GM23248 (cell line): ENCODE data around the gene TRIM65. TPM values are rescaled to one million over a fixed set of nuclear protein-coding genes. Genes with fewer than 3 reads are reported as not detected.

Experiments
- DNase-seq: peaks from one replicate; pipeline ENCODE4 v3.0.0-alpha.2; 2015
- H2AFZ ChIP-seq: fragments of 200-600 bp; sonication (generic); 2 replicates; pipeline ENCODE4 v1.6.1; 2016; ENCODE audit warnings: antibody characterized with exemption
- H3F3A ChIP-seq: fragments of 200-600 bp; sonication (generic); 2 replicates; pipeline ENCODE4 v1.6.1; 2016; ENCODE audit warnings: mild to moderate bottlenecking, antibody characterized with exemption, mixed run types; ENCODE audit not compliant: insufficient read depth
- H3K27ac ChIP-seq: fragments of 200-600 bp; sonication (generic); 2 replicates; pipeline ENCODE4 v1.5.1; 2016; ENCODE audit warnings: mild to moderate bottlenecking
- H3K27me3 ChIP-seq: fragments of 200-600 bp; sonication (generic); replicated peaks from 2 replicates; pipeline ENCODE4 v1.6.1; 2016; ENCODE audit warnings: mild to moderate bottlenecking; ENCODE audit not compliant: insufficient read depth
- H3K36me3 ChIP-seq: fragments of 200-600 bp; sonication (generic); 2 replicates; pipeline ENCODE4 v1.6.1; 2016; ENCODE audit warnings: low read depth, mild to moderate bottlenecking
- H3K4me1 ChIP-seq: fragments of 200-600 bp; sonication (generic); 2 replicates; pipeline ENCODE4 v1.6.1; 2016; ENCODE audit warnings: mild to moderate bottlenecking; ENCODE audit not compliant: insufficient read depth
- H3K4me2 ChIP-seq: fragments of 200-600 bp; sonication (generic); one replicate; pipeline ENCODE4 v1.6.1; 2016; ENCODE audit warnings: mild to moderate bottlenecking; ENCODE audit not compliant: unreplicated experiment
- H3K4me3 ChIP-seq: fragments of 200-600 bp; sonication (generic); 2 replicates; pipeline ENCODE4 v1.5.1; 2016; ENCODE audit warnings: mild to moderate bottlenecking
- H3K79me2 ChIP-seq: fragments of 200-600 bp; sonication (generic); 2 replicates; pipeline ENCODE4 v1.6.1; 2016; ENCODE audit warnings: mild to moderate bottlenecking; ENCODE audit not compliant: insufficient read depth
- H3K9ac ChIP-seq: fragments of 200-600 bp; sonication (generic); 2 replicates; pipeline ENCODE4 v1.6.1; 2016; ENCODE audit warnings: mild to moderate bottlenecking
- H3K9me2 ChIP-seq: fragments of 200-600 bp; sonication (generic); 2 replicates; pipeline ENCODE4 v1.6.1; 2016; ENCODE audit warnings: mixed run types, mild to moderate bottlenecking, moderate library complexity; ENCODE audit not compliant: insufficient read depth
- H3K9me3 ChIP-seq: fragments of 200-600 bp; sonication (generic); one replicate; pipeline ENCODE4 v1.6.1; 2017; ENCODE audit warnings: low read depth
- H4K20me1 ChIP-seq: fragments of 200-600 bp; sonication (generic); 2 replicates; pipeline ENCODE4 v1.6.0; 2016; ENCODE audit not compliant: insufficient read depth
- EZH2 ChIP-seq: fragments of 200-600 bp; sonication (generic); IDR thresholded peaks from 2 replicates; pipeline ENCODE4 v1.6.1; 2018; ENCODE audit warnings: antibody characterized with exemption, mild to moderate bottlenecking; ENCODE audit not compliant: insufficient read depth, poor library complexity, severe bottlenecking
- EZH2phosphoT487 ChIP-seq: fragments of 200-600 bp; sonication (generic); IDR thresholded peaks from 2 replicates; pipeline ENCODE4 v1.6.1; 2018; ENCODE audit warnings: antibody characterized with exemption, moderate library complexity, mild to moderate bottlenecking, low read depth; ENCODE audit not compliant: insufficient read depth
- WGBS, 2 experiments: methylation state at CpG; one replicate each; pipeline ENCODE4 v1.1.6; 2015 to 2017; ENCODE audit warnings: low lambda C conversion rate in 2 of 2, low coverage in 1 of 2; ENCODE audit errors: missing lambda C conversion rate in 2 of 2; 5-methylcytosine and 5-hydroxymethylcytosine counted together
- in situ Hi-C: fragments of 300-500 bp; cut with MboI; formaldehyde crosslinking; loops from 2 replicates; pipeline ENCODE4 v1.15.0; 2020
- polyA plus RNA-seq: library from polyadenylated mRNA; unstranded; fragments of >200 nt; fragmentation: Nextera tagmentation; extraction: Ambion mirVana; gene quantifications from 2 replicates; pipeline ENCODE4 v1.2.1, GENCODE V29; 2016
- total RNA-seq: library from RNA; depleted of rRNA; stranded (reverse); fragments of >200 nt; shearing (Covaris generic); gene quantifications from 2 replicates; pipeline ENCODE4 v1.2.3, GENCODE V29; 2014

TRIM65 gene
- total and polyA plus RNA-seq, 2 experiments from 2014 or later = 9.9 to 25.7 TPM

DNA sequence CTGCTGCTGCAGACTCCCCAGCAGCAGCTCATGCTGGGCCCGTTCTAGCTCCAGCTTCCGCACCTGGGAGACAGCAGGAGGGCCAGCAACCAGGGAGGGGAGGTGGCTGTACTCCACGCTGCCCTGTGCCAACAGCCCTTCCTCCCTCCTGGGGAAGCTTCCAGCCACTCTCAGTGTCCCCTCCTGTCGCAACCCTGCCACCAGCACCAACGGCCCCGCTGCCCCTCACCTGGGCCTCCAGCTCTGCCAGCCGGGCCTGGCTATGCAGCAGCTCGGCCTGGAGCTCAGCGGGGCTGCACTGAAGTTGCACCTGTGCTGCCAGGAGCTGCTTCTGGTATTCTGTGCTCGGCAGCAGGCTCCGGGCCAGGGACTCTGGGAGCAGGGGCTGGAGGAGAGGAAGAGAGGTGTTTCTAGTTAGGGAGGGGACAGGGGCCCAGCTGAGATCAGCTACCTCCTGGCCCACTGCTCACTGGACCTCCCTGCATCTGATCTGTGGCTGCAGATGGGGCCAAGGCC is 23.4 kb upstream of the TRIM65 start:
- no peak for TF ChIP-seq EZH2
- TF ChIP-seq EZH2phosphoT487 = no peak
- Histone ChIP-seq H3K4me2 (no peak overlapping the region), H3K9me3 (no peaks in the 10 kb centered on the region), H3K79me2 (no peaks in the 10 kb centered on the region), H3K36me3 (no peaks in the 10 kb centered on the region; the same call in 1 of the 2 replicates), H3K9ac (no peak overlapping the region), H3K4me1 (no peaks in the 10 kb centered on the region), H2AFZ (no peak overlapping the region), H3K27ac (no peak overlapping the region), H3F3A (no peaks in the 10 kb centered on the region), H4K20me1 (no peaks in the 10 kb centered on the region), H3K9me2 (no peaks in the 10 kb centered on the region), H3K4me3 (no peak overlapping the region), H3K27me3 (no peaks in the 10 kb centered on the region)
- whole genome bisulfite sequencing, 2 experiments = 75 to 79% methylated on average over 9 to 11 of the region's 11 CpGs
- no peak for DNase-seq
- in situ Hi-C loops = loop anchor here (25.0 kb wide), 1 partner anchor 367 kb away; no protein-coding TSS in a partner anchor

- Histone ChIP-seq H3K4me2 (no peak overlapping the region), H3K27me3 (no peaks in the 10 kb centered on the region), H3K9me3 (no peaks in the 10 kb centered on the region), H3K4me1 (no peaks in the 10 kb centered on the region), H3K79me2 (no peaks in the 10 kb centered on the region), H4K20me1 (no peaks in the 10 kb centered on the region), H3K27ac (no peak overlapping the region), H3F3A (no peaks in the 10 kb centered on the region), H2AFZ (no peak overlapping the region), H3K4me3 (no peak overlapping the region), H3K36me3 (no peaks in the 10 kb centered on the region; the same call in 1 of the 2 replicates), H3K9me2 (no peaks in the 10 kb centered on the region), H3K9ac (no peak overlapping the region)
- DNase-seq = no peak
- WGBS, 2 experiments = 95 to 96% methylated on average over 22 of the region's 22 CpGs
- TF ChIP-seq EZH2phosphoT487 = no peak
- no peak for TF ChIP-seq EZH2
- in situ Hi-C loops = loop anchor here (25.0 kb wide), 1 partner anchor 368 kb away; no protein-coding TSS in a partner anchor
Measured at GRCh38 chr17:75919611-75920010, 22.9 kb upstream of the TRIM65 start.

DNA sequence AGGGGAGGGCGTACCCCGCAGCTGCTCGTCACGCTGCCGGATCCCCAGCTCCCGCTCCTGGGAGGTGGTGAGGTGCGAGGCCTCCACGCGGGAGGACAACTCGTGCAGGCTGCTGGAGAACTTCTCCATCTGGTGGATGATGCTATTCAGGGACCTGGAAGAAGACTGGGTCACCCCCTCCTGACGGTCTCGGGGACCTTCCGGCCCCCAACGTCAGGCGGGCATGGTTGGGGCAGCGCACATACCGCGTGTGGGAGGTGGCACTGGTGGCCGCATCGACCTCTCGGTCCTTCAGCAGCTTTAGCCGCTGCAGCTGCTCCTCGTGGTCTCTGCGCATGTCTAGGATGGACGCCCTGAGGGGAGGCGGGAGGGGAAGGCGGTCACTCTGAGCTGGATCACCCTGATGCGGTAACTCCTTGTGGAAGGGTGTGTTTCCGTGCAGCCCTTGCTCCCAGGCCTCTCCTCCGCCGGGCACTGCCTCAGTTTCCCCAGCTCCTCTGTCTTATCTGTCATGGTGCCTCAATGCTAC is 21.2 kb upstream of the TRIM65 start:
- H3K79me2 ChIP-seq = no peaks in the 10 kb centered on the region
- no peaks in the 10 kb centered on the region for H4K20me1 ChIP-seq
- no peak overlapping the region for H3K4me2 ChIP-seq
- H3K27me3 ChIP-seq = no peaks in the 10 kb centered on the region
- H3K9me3 ChIP-seq = no peaks in the 10 kb centered on the region
- no peaks in the 10 kb centered on the region for H3K9me2 ChIP-seq
- no peak for DNase-seq
- H3K9ac ChIP-seq = no peak overlapping the region
- TF ChIP-seq EZH2phosphoT487 (no peak), EZH2 (no peak)
- no peak overlapping the region for H2AFZ ChIP-seq
- no peak overlapping the region for H3K27ac ChIP-seq
- in situ Hi-C loops = loop anchor here (25.0 kb wide), 1 partner anchor 369 kb away; no protein-coding TSS in a partner anchor
- no peaks in the 10 kb centered on the region for H3F3A ChIP-seq
- no peak overlapping the region for H3K4me3 ChIP-seq
- no peaks in the 10 kb centered on the region; the same call in 1 of the 2 replicates for H3K36me3 ChIP-seq
- whole genome bisulfite sequencing, 2 experiments = 95 to 96% methylated on average over 31 of the region's 31 CpGs
- no peaks in the 10 kb centered on the region for H3K4me1 ChIP-seq

- H3K4me2 ChIP-seq = no peak overlapping the region
- H3K27me3 ChIP-seq = no peaks in the 10 kb centered on the region
- no peaks in the 10 kb centered on the region for H3K9me3 ChIP-seq
- no peaks in the 10 kb centered on the region for H4K20me1 ChIP-seq
- H3K79me2 ChIP-seq = no peaks in the 10 kb centered on the region
- H3K4me1 ChIP-seq = no peaks in the 10 kb centered on the region
- no peak overlapping the region for H2AFZ ChIP-seq
- no peak overlapping the region for H3K4me3 ChIP-seq
- H3F3A ChIP-seq = no peaks in the 10 kb centered on the region
- DNase-seq = no peak
- H3K9me2 ChIP-seq = no peaks in the 10 kb centered on the region
- in situ Hi-C loops = loop anchor here (25.0 kb wide), 1 partner anchor 370 kb away; no protein-coding TSS in a partner anchor
- no peak overlapping the region for H3K27ac ChIP-seq
- no peaks in the 10 kb centered on the region for H3K36me3 ChIP-seq
- H3K9ac ChIP-seq = no peak overlapping the region
- TF ChIP-seq EZH2 (no peak), EZH2phosphoT487 (no peak)
- 94% methylated on average over 22 of the region's 23 CpGs for WGBS, 2 experiments
Measured at GRCh38 chr17:75917141-75917916, 20.6 kb upstream of the TRIM65 start.
